WTC11 (cell line): Measurements from ENCODE around the gene HLCS.

Experiments used
- NFYB ChIP-seq: sonication (generic); formaldehyde crosslinking; conservative IDR thresholded peaks from 2 replicates; pipeline ENCODE4 v1.8.0; 2022; ENCODE audit warnings: low read depth, missing genetic modification reagents
- ZBTB21 ChIP-seq: sonication (generic); formaldehyde crosslinking; IDR thresholded peaks from 2 replicates; pipeline ENCODE4 v1.8.1; 2023; ENCODE audit warnings: mild to moderate bottlenecking, missing genetic modification reagents, borderline replicate concordance
- TF ChIP-seq, protein P1 (sequence below): fragments of 200-600 bp; IDR thresholded peaks from 2 replicates; pipeline ENCODE4 v1.8.0; 2022; ENCODE audit warnings: antibody characterized with exemption
- TF ChIP-seq, protein P2 (sequence below): fragments of 250-450 bp; sonication (Bioruptor Pico); IDR thresholded peaks from 2 replicates; pipeline ENCODE4 v1.9.0; 2021; ENCODE audit warnings: mild to moderate bottlenecking
- TF ChIP-seq, protein P3 (sequence below): sonication (generic); formaldehyde crosslinking; IDR thresholded peaks from 2 replicates; pipeline ENCODE4 v1.8.0; 2022; ENCODE audit warnings: mild to moderate bottlenecking, missing genetic modification reagents
- TF ChIP-seq, protein P4 (sequence below): sonication (generic); formaldehyde crosslinking; IDR thresholded peaks from 2 replicates; pipeline ENCODE4 v1.8.1; 2023; ENCODE audit warnings: mild to moderate bottlenecking, moderate library complexity, missing genetic modification reagents
- TF ChIP-seq, protein P5 (sequence below): sonication (generic); formaldehyde crosslinking; IDR thresholded peaks from 2 replicates; pipeline ENCODE4 v1.8.0; 2023; ENCODE audit warnings: missing genetic modification reagents

DNA sequence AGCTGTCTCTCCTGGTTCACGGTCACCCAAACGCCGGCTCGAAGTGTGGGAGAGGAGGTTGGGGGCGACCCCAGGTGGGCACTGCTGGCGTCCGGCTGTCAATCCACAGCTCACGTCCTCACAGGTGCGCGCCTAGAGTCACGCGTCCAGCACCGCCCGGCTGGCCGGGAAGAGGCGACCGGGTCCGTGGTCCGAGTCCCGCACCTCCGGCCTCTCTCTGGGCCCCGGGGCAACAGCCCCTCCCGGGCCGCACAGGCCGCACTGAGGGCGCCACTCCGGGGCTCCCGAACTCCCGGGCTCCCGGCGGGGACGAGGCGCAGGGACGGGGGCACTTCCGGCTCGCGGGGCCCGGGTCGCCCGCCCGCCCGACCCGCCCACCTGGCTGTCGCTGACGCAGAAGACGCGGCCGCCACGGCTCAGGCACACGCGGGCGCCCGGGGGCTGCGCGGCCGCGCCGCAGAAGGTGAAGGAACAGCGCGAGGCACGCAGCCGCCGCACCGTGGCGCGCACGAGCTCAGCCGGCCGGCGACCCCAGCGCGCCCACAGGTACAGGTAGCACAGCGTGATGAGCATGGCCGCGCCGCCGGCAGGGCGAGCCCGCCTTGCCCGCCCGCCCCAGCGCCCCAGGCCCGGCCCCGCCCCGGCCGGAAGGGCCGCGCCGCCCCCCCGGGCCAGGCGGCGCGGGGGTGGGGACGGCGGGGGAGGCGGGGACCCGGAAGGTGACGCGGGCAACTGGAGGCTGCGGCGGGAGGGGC is at the start of gene HLCS:
- TF ChIP-seq, protein P1, sequence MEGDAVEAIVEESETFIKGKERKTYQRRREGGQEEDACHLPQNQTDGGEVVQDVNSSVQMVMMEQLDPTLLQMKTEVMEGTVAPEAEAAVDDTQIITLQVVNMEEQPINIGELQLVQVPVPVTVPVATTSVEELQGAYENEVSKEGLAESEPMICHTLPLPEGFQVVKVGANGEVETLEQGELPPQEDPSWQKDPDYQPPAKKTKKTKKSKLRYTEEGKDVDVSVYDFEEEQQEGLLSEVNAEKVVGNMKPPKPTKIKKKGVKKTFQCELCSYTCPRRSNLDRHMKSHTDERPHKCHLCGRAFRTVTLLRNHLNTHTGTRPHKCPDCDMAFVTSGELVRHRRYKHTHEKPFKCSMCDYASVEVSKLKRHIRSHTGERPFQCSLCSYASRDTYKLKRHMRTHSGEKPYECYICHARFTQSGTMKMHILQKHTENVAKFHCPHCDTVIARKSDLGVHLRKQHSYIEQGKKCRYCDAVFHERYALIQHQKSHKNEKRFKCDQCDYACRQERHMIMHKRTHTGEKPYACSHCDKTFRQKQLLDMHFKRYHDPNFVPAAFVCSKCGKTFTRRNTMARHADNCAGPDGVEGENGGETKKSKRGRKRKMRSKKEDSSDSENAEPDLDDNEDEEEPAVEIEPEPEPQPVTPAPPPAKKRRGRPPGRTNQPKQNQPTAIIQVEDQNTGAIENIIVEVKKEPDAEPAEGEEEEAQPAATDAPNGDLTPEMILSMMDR: no peak
- TF ChIP-seq, protein P2, sequence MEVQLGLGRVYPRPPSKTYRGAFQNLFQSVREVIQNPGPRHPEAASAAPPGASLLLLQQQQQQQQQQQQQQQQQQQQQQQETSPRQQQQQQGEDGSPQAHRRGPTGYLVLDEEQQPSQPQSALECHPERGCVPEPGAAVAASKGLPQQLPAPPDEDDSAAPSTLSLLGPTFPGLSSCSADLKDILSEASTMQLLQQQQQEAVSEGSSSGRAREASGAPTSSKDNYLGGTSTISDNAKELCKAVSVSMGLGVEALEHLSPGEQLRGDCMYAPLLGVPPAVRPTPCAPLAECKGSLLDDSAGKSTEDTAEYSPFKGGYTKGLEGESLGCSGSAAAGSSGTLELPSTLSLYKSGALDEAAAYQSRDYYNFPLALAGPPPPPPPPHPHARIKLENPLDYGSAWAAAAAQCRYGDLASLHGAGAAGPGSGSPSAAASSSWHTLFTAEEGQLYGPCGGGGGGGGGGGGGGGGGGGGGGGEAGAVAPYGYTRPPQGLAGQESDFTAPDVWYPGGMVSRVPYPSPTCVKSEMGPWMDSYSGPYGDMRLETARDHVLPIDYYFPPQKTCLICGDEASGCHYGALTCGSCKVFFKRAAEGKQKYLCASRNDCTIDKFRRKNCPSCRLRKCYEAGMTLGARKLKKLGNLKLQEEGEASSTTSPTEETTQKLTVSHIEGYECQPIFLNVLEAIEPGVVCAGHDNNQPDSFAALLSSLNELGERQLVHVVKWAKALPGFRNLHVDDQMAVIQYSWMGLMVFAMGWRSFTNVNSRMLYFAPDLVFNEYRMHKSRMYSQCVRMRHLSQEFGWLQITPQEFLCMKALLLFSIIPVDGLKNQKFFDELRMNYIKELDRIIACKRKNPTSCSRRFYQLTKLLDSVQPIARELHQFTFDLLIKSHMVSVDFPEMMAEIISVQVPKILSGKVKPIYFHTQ: no peak
- TF ChIP-seq NFYB (no peak), ZBTB21 (no peak)
- TF ChIP-seq, protein P3, sequence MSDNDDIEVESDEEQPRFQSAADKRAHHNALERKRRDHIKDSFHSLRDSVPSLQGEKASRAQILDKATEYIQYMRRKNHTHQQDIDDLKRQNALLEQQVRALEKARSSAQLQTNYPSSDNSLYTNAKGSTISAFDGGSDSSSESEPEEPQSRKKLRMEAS (CRISPR knock-in tag): no peak; the same call in 1 of the 2 replicates
- TF ChIP-seq, protein P4, sequence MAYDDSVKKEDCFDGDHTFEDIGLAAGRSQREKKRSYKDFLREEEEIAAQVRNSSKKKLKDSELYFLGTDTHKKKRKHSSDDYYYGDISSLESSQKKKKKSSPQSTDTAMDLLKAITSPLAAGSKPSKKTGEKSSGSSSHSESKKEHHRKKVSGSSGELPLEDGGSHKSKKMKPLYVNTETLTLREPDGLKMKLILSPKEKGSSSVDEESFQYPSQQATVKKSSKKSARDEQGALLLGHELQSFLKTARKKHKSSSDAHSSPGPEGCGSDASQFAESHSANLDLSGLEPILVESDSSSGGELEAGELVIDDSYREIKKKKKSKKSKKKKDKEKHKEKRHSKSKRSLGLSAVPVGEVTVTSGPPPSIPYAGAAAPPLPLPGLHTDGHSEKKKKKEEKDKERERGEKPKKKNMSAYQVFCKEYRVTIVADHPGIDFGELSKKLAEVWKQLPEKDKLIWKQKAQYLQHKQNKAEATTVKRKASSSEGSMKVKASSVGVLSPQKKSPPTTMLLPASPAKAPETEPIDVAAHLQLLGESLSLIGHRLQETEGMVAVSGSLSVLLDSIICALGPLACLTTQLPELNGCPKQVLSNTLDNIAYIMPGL (CRISPR knock-in tag): no peak
- TF ChIP-seq, protein P5, sequence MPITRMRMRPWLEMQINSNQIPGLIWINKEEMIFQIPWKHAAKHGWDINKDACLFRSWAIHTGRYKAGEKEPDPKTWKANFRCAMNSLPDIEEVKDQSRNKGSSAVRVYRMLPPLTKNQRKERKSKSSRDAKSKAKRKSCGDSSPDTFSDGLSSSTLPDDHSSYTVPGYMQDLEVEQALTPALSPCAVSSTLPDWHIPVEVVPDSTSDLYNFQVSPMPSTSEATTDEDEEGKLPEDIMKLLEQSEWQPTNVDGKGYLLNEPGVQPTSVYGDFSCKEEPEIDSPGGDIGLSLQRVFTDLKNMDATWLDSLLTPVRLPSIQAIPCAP (CRISPR knock-in tag): no peak
